Hematopoietic multipotent progenitor cell treated with erythropoietin and hydrocortisone succinate and interleukin-3 and kit ligand, for 17 days (in vitro differentiated cells): ENCODE results near the gene SRSF11.
"Not testable (repeated sequence)": the region's sequence is repeated elsewhere in the genome, so short reads cannot be mapped to it uniquely, and the experiment has no call there.

Experiments
- DNase-seq: peaks from one replicate; pipeline ENCODE4 v3.0.0-alpha.2; 2015; ENCODE audit warnings: low spot score

SRSF11 gene

GRCh38 chr1:70221238-70222121 lies at the start of gene SRSF11:
Gene SRSF11 (plus strand): TSS chr1:70221380. CDS start chr1:70221637, 257 bp downstream.
- DNase-seq = peak; percentile 94

- no peak for DNase-seq
Measured at GRCh38 chr1:70171512-70171911, 49.7 kb upstream of the SRSF11 start.

GRCh38 chr1:70185181-70185580 lies 36.0 kb upstream of the SRSF11 start:
- not testable (repeated sequence) for DNase-seq

GRCh38 chr1:70188522-70188921 lies 32.7 kb upstream of the SRSF11 start:
- DNase-seq = no peak

GRCh38 chr1:70190180-70190579 lies 31.0 kb upstream of the SRSF11 start:
- DNase-seq = no peak

DNA sequence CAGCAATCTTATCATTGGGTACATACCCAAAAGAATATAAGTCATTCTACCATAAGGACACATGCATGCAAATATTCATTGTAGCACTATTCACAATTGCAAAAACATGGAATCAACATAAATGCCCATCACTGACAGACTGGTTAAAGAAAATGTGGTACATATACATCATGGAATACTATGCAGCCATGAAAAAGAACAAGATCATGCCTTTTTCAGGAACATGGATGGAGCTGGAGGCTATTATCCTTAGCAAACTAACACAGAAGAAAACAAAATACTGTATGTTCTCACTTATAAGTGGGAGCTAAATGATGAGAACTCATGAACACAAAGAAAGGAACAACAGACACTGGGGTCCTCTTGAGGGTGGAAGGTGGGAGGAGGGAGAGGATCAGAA lies 28.7 kb upstream of the SRSF11 start:
- DNase-seq = not testable (repeated sequence)

DNA sequence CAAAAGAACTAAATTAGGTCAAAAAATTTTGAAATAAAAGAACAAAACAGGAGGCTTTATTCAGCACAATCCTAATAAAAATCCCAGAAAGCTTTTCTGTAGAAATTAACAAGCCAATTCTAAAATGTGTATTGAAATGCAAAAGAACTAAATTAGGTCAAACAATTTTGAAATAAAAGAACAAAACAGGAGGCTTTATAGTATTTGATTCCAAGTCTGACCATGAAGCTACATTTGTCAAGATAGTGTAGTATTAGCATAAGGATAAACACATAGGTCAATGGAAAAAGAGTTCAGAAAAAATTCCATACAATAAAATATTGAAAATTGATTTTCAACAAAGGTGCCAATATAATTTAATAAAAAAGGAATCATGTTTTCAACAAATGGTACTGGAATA lies 26.6 kb upstream of the SRSF11 start:
- DNase-seq = no peak

DNA sequence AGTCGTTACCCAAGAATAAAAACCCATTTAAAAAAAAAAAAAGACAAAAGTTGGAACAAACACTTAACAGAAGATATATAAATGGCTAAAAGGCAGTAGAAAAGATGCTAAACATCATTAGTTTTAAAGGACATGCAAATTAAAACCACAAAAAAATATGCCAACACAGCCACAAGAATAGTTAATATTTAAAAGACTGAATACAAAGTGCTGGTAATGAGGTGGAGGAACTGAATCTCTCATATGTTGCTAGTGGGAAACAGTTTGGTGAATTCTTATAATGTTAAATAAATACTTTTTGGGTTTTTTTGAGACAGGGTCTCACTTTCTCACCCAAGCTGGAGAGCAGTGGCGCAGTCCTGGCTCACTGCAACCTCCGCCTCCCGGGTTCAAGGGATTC lies 25.8 kb upstream of the SRSF11 start:
- no peak for DNase-seq

GRCh38 chr1:70196333-70196732 lies 24.8 kb upstream of the SRSF11 start:
- peak; percentile 35 for DNase-seq

DNA sequence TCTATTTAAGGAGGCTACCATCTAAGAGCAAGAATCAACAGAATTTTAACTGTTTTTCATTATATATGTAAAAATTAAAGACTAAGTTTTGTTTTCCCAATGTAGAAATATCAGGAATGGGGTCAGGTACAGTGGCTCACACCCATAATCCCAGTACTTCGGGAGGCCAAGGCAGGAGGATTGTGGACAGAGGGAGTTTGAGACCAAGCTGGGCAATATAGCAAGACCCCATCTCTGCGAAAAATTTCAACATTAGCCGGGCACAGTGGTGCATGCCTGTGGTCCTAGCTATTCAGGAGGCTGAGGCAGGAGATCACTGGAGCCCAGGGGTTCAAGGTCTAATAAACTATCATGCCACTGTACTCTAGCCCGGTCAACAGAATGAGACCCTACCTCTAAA lies 21.1 kb upstream of the SRSF11 start:
- no peak for DNase-seq

- DNase-seq = no peak
Measured at GRCh38 chr1:70202173-70202758, 18.9 kb upstream of the SRSF11 start.

GRCh38 chr1:70204139-70204538 lies 17.0 kb upstream of the SRSF11 start:
- DNase-seq = no peak

DNA sequence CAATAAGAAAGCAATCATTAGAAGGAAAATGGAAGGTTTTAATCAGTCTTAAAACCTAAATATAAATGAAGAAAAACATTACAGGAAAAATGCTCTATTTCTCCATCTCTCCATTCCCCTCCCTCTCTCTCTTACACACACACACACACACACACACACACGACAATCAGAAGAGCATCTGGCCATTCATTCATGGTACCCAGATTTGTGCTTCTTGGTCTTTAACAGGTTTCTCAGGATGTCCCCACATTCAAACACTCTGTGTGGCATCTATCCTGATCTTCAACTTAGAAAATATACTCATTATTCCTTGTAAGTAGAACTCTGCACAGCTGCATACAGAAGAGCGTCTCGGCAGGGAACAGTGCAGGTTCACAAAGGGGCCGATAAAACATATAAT lies 16.6 kb upstream of the SRSF11 start:
- no peak for DNase-seq

GRCh38 chr1:70205071-70205433 lies 16.1 kb upstream of the SRSF11 start:
- no peak for DNase-seq

DNA sequence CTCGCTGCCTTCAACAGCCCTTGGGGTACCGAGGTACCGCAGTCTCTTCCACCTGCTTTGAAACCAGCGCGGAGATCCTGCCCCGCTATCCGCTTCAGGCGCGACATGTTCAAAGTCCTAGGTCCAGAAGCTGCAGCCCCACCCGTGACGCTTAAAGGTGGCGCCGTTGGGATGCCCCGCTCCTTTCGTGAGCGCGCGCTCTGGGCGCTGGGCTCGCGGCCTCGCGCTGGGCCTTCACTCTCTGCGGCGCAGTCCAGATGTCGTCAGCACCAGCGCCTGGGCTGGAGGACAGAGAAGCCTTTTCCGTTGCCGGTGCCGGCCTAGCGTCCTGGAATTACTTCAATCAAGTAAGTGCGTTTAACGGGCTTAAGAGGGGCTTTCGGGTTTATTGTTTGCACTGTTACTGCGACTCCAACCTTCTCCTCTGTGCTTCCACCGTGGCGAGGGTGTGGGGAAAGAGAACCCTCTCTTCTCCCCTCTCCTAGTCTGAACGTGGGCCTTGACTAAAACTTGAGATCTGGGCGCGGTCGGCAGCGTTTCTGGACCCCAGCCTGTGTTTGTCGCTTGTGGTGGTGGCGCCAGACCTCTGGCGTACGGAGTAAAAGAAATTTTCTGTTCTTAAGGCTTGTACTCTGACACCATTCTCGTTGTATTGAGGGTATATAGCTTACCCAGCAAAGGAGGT lies 15.6 kb upstream of the SRSF11 start, which contains the start of gene LRRC40:
LRRC40 (minus strand) TSS at position 146 of the 685 bp plus-strand sequence; CDS start at position 107, 39 bp downstream.
- DNase-seq = peak; percentile 97

DNA sequence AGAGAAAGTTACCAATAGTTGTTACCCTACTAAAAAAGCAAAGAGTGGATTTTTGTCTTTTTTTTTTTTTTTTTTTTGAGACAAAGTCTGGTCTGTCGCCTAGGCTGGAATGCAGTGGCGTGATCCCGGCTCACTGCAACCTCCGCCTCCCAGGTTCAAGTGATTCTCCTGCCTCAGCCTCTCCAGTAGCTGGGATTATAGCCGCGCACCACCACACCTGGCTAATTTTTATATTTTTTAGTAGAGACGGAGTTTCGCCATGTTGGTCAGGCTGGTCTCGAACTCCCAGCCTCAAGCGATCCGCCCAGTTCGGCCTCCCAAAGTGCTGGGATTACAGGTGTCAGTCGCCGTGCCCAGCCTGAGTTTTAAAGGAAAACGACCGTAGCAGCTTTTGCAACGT lies 14.3 kb upstream of the SRSF11 start:
- DNase-seq = not testable (repeated sequence)

DNA sequence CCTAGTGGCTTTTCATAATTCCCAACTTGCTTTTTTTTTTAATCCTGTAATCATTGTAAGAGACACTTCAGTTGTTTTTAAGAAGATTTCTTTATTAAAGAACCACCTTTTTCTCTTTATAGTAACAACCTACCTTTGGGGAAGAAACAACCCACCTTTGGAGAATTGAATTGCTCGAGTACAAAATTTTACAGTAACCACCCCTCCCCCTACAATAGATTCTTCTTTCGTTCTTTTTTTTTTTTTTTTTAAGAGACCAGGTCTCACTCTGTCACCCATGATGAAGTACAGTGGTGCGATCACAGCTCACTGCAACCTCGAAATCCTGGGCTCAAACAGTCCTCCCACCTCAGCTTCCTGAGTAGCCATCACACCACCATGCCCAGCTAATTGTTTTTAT lies 13.7 kb upstream of the SRSF11 start:
- DNase-seq = no peak

GRCh38 chr1:70208292-70208691 lies 12.9 kb upstream of the SRSF11 start:
- DNase-seq = no peak

- no peak for DNase-seq
Measured at GRCh38 chr1:70210820-70211219, 10.4 kb upstream of the SRSF11 start.

DNA sequence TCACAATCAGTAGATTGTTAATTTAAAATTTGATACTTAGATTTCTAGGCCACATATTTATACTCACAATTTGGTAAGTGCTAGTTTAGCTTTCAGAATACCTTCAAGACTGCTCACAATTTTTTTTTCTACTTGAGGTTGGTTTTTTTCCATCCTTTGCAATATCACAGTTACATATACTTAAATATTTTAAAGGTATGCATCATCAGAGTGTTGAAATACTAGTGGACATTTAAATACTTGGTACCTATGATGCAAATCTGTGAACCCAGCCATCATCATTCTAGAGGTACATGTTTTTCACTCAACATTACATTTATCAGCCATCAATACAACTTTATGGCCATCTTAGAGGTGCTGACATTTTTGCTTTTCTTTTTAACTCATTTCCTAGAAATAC lies 9.6 kb upstream of the SRSF11 start:
- DNase-seq = no peak

DNA sequence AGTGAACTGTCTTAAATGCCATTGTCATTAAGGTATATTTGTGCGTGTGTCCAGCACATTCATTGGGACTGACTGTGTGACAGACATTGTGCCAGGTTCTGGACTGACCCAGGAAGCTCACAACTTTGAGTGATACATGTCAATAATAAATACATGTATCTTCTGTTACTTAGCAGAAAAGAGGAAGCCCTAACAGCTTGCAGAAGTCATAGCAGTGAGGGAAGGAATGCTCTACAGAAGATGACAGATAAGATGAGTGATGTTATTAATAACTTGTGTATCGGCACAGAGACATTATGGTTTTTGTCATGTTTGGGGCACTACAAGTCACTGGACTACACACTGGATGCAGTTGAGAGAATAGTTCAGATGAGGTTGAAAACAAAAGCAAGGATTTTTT lies 1.2 kb upstream of the SRSF11 start:
- no peak for DNase-seq

GRCh38 chr1:70220517-70221237 lies 503 bp upstream of the SRSF11 start:
- no peak for DNase-seq
